Upper lobe of left lung (tissue), 6 donors: ENCODE data around the gene SMC6. TPM values are rescaled to one million over a fixed set of nuclear protein-coding genes. Genes with fewer than 3 reads are reported as not detected.

Experiments
- ATAC-seq, 2 donors: fragments of 200-7000 bp; cut with Tn5 transposase; one replicate each; pipeline ENCODE4 v1.9.1; 2022; ENCODE audit warnings: mild to moderate bottlenecking in 2 of 2, moderate library complexity in 2 of 2; ENCODE audit not compliant: low FRiP score in 2 of 2
- DNase-seq, 2 donors: peaks; one replicate each; pipeline ENCODE4 v3.0.0-alpha.2; 2019 to 2020
- H3K27ac ChIP-seq, 4 donors: fragments of 200-600 bp; sonication (generic); one replicate each; pipeline ENCODE4 v1.5.1; 2016 to 2019
- H3K27me3 ChIP-seq, 4 donors: fragments of 200-600 bp; sonication (generic); one replicate each; pipeline ENCODE4 v1.5.1; 2017 to 2019
- H3K36me3 ChIP-seq, 4 donors: fragments of 200-600 bp; sonication (generic); one replicate each; pipeline ENCODE4 v1.5.1; 2016 to 2019
- H3K4me1 ChIP-seq, 4 donors: fragments of 200-600 bp; sonication (generic); one replicate each; pipeline ENCODE4 v1.5.1; 2018 to 2019
- H3K4me3 ChIP-seq, 4 donors: fragments of 200-600 bp; sonication (generic); one replicate each; pipeline ENCODE4 v1.5.1; 2017 to 2019; ENCODE audit warnings: mild to moderate bottlenecking in 2 of 4, moderate library complexity in 1 of 4
- H3K9me3 ChIP-seq, 4 donors: fragments of 200-600 bp; sonication (generic); one replicate each; pipeline ENCODE4 v1.5.1; 2018 to 2019
- CTCF ChIP-seq, 6 experiments: fragments of 450-650 bp in 4 of 6; fragments of 200-600 bp in 2 of 6; sonication (generic) in 2 of 6; IDR thresholded peaks; one replicate each; pipeline ENCODE4 v1.5.1; 2016 to 2019; ENCODE audit warnings: antibody characterized with exemption in 6 of 6
- EP300 ChIP-seq, 4 donors: sonication (generic); formaldehyde crosslinking; IDR thresholded peaks; one replicate each; pipeline ENCODE4 v1.5.1; 2017; ENCODE audit warnings: antibody characterized with exemption in 4 of 4, control low read depth in 2 of 4
- POLR2A ChIP-seq, 4 donors: fragments of 450-650 bp; IDR thresholded peaks; one replicate each; pipeline ENCODE4 v1.5.1; 2016 to 2017; ENCODE audit warnings: antibody characterized with exemption in 4 of 4, mild to moderate bottlenecking in 2 of 4
- POLR2AphosphoS5 ChIP-seq, 2 donors: sonication (generic); formaldehyde crosslinking; IDR thresholded peaks; one replicate each; pipeline ENCODE4 v1.5.1; 2017; ENCODE audit warnings: antibody characterized with exemption in 2 of 2
- WGBS, 2 donors: methylation state at CpG; one replicate each; pipeline ENCODE4 v1.1.5; 2017 to 2018; 5-methylcytosine and 5-hydroxymethylcytosine counted together
- total RNA-seq, 6 donors: library from RNA; depleted of rRNA in 4 of 6; stranded (reverse); fragments of >200 nt in 4 of 6; gene quantifications; one replicate each; pipeline versions ENCODE4 v1.1.0 to v1.2.1, GENCODE V29; 2016 to 2021
- donor health status: DM: no; HTN: no; CAD: no; lungs with moderate emphysema.
- donor health status: DM: no; HTN: yes; CAD: no; lungs with severe emphysema.

SMC6 gene
- total RNA-seq, 6 donors from 2014 or later = 5.8 to 30.8 (median 13.6) TPM

GRCh38 chr2:17759805-17760204 lies 6.2 kb upstream of the SMC6 start:
- no peaks in the 10 kb centered on the region for H3K36me3 ChIP-seq
- peaks cover under 1 to 7% (median under 1%) of the 10 kb centered on the region in 4 donors for H3K4me1 ChIP-seq
- ATAC-seq (no peak), DNase-seq (no peak)
- H3K4me3 ChIP-seq = no peak overlapping the region
- 67 to 74% methylated on average over 2 of the region's 2 CpGs for WGBS, 2 donors
- no peak overlapping the region for H3K27ac ChIP-seq
- H3K27me3 ChIP-seq = no peaks in the 10 kb centered on the region
- no peaks in the 10 kb centered on the region for H3K9me3 ChIP-seq
- TF ChIP-seq CTCF (IDR thresholded peaks at IDR 0.05) = no peak
- TF ChIP-seq EP300 (IDR thresholded peaks at IDR 0.05) = no peak
- no peak for TF ChIP-seq POLR2AphosphoS5 (IDR thresholded peaks at IDR 0.05)

- H3K9me3 ChIP-seq = no peaks in the 10 kb centered on the region
- TF ChIP-seq CTCF (IDR thresholded peaks at IDR 0.05) = no peak
- TF ChIP-seq POLR2AphosphoS5 (IDR thresholded peaks at IDR 0.05) = no peak
- TF ChIP-seq POLR2A (IDR thresholded peaks at IDR 0.05) = no peak
- no peak for TF ChIP-seq EP300 (IDR thresholded peaks at IDR 0.05)
- H3K36me3 ChIP-seq = no peaks in the 10 kb centered on the region
- no peak overlapping the region for H3K4me3 ChIP-seq
- no peak overlapping the region for H3K27ac ChIP-seq
- WGBS, 2 donors = 70 to 81% methylated on average over 3 of the region's 3 CpGs
- H3K27me3 ChIP-seq = no peaks in the 10 kb centered on the region
- peaks cover 6 to 14% (median 8%) of the 10 kb centered on the region in 4 donors for H3K4me1 ChIP-seq
- ATAC-seq = no peak
- DNase-seq = no peak
Measured at GRCh38 chr2:17758118-17758517, 4.5 kb upstream of the SMC6 start.

GRCh38 chr2:17757321-17757720 lies 3.7 kb upstream of the SMC6 start:
- TF ChIP-seq POLR2AphosphoS5 (IDR thresholded peaks at IDR 0.05) (no peak), EP300 (IDR thresholded peaks at IDR 0.05) (no peak), POLR2A (IDR thresholded peaks at IDR 0.05) (no peak), CTCF (IDR thresholded peaks at IDR 0.05) (no peak)
- Histone ChIP-seq H3K4me1 (peaks cover 12 to 22% (median 13%) of the 10 kb centered on the region in 4 donors), H3K36me3 (no peaks in the 10 kb centered on the region), H3K4me3 (no peak overlapping the region), H3K27me3 (no peaks in the 10 kb centered on the region), H3K9me3 (no peaks in the 10 kb centered on the region), H3K27ac (no peak overlapping the region)
- ATAC-seq (no peak), DNase-seq (no peak)
- 66 to 71% methylated on average over 2 of the region's 2 CpGs for WGBS, 2 donors

- Histone ChIP-seq H3K9me3 (no peaks in the 10 kb centered on the region), H3K4me1 (peaks cover 13 to 28% (median 17%) of the 10 kb centered on the region in 4 donors), H3K27me3 (no peaks in the 10 kb centered on the region), H3K27ac (no peak overlapping the region), H3K4me3 (no peak overlapping the region), H3K36me3 (no peaks in the 10 kb centered on the region)
- DNase-seq (no peak), ATAC-seq (no peak)
- TF ChIP-seq EP300 (IDR thresholded peaks at IDR 0.05) (no peak), CTCF (IDR thresholded peaks at IDR 0.05) (no peak), POLR2A (IDR thresholded peaks at IDR 0.05) (no peak), POLR2AphosphoS5 (IDR thresholded peaks at IDR 0.05) (no peak)
- 94 to 97% methylated on average over 6 of the region's 6 CpGs for WGBS, 2 donors
Measured at GRCh38 chr2:17756668-17757067, 3.1 kb upstream of the SMC6 start.

GRCh38 chr2:17754773-17755425 lies 1.3 kb upstream of the SMC6 start:
- no peaks in the 10 kb centered on the region for H3K27me3 ChIP-seq
- no peak for TF ChIP-seq EP300 (IDR thresholded peaks at IDR 0.05)
- no peak for TF ChIP-seq POLR2AphosphoS5 (IDR thresholded peaks at IDR 0.05)
- TF ChIP-seq POLR2A (IDR thresholded peaks at IDR 0.05) = no peak
- no peak for TF ChIP-seq CTCF (IDR thresholded peaks at IDR 0.05)
- peak overlapping the region in 3 of 4 donors; percentile 77 to 90 (median 84) for H3K4me3 ChIP-seq
- no peak for ATAC-seq
- 17 to 22% methylated on average over 8 of the region's 8 CpGs for WGBS, 2 donors
- peak overlapping the region in 2 of 4 donors; percentile 95 to 98 for H3K27ac ChIP-seq
- peaks cover 13 to 31% (median 20%) of the 10 kb centered on the region in 4 donors for H3K4me1 ChIP-seq
- no peaks in the 10 kb centered on the region for H3K9me3 ChIP-seq
- no peaks in the 10 kb centered on the region for H3K36me3 ChIP-seq
- DNase-seq = no peak
